GM20000 (cell line): ENCODE results near the gene PTPN23.

ENCODE experiments used
- DNase-seq: peaks from one replicate; pipeline ENCODE4 v3.0.0; 2012; ENCODE audit warnings: low spot score
- CTCF ChIP-seq: IDR thresholded peaks from 2 replicates; pipeline ENCODE4 v1.5.1; 2012; ENCODE audit warnings: mild to moderate bottlenecking, control low read depth; ENCODE audit errors: extremely low read depth, missing control alignments

PTPN23 gene

GRCh38 chr3:47385007-47385406 is 4.2 kb downstream of the PTPN23 start:
- no peak for TF ChIP-seq CTCF
- DNase-seq, result no peak

- TF ChIP-seq CTCF, result no peak
- no peak for DNase-seq
These were observed 5.0 kb downstream of the PTPN23 start for GRCh38 chr3:47385796-47386195.

GRCh38 chr3:47392933-47393332 is 12.1 kb downstream of the PTPN23 start:
- TF ChIP-seq CTCF, result no peak
- no peak for DNase-seq

- DNase-seq, result no peak
- TF ChIP-seq CTCF, result no peak
These were observed 13.5 kb downstream of the PTPN23 start for GRCh38 chr3:47394140-47394870.

GRCh38 chr3:47394881-47395280 is 14.1 kb downstream of the PTPN23 start:
- no peak for DNase-seq

GRCh38 chr3:47398228-47398627 is 17.4 kb downstream of the PTPN23 start:
- DNase-seq, result no peak
- TF ChIP-seq CTCF, result no peak

More at GRCh38 chr3:47394881-47395280, 14.1 kb downstream of the PTPN23 start:
- no peak for TF ChIP-seq CTCF

- DNase-seq, result no peak
- no peak for TF ChIP-seq CTCF
These were observed 18.2 kb downstream of the PTPN23 start for GRCh38 chr3:47399016-47399415.
